Measurements from ENCODE around the gene GNAS. TPM values are rescaled to one million over a fixed set of nuclear protein-coding genes. Genes with fewer than 3 reads are reported as not detected.

The GNAS gene
- total RNA-seq, 1 experiment from 2014 or later: 603 TPM

DNA sequence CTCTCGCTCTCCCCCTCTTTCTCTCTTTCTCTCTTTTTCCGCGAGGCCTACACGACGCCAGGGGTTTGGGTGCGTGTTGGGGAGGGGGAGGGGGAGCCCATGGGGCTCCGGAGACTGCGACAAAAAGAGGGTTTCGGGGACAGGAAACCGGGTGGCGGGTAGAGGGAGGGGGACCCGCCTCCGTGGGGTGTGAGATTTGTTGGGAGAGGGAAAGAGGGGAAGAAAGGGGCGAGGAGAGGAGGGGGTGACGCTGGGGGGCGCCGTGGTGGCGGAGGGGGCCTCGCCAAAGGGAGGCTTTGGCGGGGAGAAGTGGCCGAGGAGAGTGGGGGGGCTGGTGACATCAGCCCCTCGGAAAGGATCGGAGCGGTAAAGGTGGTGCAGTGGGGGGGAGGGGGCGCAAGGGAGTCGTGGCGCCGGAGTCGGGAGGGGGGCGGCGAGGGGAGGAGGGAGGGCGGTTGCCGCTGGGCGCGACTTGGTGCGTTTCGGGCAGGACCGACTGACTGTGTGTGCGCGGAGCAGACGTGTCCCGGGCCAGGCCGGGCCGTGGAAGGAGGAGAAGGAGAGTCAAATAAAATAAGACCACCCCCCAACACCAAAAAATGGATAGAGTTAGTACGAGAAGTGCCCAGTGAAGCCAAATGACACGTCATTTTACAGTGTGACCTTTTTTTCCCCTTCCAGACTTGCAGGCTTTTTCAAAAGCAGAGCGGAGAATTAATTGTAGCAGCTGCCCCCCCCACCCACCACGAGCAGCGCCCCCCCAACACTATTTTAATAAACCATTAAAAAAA, 39.8 kb downstream of the GNAS start:
- DNase-seq (ENCODE audit: low spot score): peak; percentile 60
- in situ Hi-C loops (cut with HindIII; ENCODE audit: low sequenced_read_pairs): no loop called here

DNA sequence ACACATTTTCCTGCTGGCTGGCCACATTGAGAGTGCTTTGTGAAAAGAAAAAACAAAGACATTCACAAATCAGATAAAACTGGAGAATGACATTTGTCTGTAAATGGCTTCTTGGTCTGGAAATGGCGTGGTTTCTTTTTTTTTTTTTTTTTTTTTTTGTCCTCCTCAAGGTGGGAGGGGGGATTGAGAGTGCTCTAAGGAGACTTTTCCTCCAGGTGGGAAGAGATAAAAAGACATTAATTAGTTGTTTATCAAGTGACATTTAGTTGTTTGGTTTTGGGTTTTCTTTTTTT, 40.4 kb downstream of the GNAS start:
- in situ Hi-C loops (cut with HindIII; ENCODE audit: low sequenced_read_pairs): no loop called here
- peak; percentile 43 for DNase-seq (ENCODE audit: low spot score)

DNA sequence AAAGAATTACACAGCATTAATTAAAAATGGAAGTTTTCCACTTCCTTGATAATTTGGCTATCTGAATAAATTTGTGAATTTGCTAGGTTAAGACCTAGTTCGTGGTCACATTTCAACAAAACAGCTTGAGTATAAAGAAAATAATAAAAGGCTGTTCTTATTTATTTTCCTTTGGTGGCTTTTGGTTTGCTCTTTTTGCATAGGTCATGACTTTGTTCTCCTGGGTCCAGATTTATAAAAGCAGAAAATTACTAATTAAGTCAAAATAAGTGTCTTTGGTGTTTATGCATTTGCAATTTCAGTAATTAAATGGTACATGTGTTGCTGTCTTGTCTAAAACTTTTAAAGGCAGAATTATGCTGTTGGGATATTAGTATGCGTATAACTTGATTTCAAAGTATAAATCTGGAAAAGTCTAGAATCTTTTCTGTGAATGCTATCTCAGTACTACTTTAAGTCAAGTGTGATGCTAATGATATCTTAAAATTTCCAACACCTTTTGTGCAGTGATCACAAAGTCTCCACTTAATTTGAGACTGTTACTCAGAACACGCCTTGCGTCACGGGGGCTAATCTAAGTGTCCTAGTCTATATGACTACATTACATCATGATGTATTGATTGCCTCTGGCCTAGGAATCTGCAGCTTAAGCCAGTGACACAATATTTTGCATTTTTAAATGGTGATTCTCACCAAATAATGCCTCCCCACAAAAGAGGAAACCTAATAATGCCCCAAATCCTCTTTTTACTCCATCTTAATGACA, 41.0 kb downstream of the GNAS start:
- DNase-seq (ENCODE audit: low spot score): no peak
- in situ Hi-C loops (cut with HindIII; ENCODE audit: low sequenced_read_pairs): no loop called here

DNA sequence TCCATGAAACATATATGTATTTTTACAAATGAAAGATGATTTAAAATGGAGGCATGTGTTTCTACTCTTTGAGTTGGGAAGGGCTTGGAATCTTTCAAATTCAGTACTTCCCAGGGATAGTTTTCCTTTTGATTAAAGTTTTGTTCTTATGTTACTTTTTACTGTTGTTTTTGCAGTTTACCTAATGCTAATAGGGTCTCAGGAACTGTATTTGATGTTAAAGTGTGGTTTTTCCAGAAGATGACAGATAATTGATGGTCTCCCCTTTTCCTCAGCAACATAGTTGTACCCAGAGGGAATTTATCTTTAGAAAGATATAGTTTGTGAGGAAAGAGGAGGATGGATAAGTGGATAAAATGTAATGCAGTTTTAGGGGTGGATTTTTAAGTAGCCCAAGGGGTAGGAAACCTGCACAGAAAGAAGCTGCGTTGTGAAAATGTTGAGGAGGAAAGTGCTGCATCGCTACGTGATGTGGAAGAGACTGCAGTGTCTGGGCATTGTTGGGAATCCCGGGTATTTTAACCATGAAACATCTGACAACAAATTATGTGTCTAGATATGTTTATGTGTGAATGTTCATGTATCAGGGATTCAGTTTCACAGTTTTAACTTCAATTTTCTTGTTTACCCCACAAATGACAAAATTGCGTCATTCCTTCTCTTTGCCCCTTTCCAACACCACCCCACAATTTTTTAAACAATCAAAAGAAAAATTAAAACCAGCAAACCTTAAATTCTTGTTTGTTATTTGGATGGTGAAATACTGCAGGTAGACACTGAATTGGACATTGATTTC, 42.3 kb downstream of the GNAS start:
- in situ Hi-C loops (cut with HindIII; ENCODE audit: low sequenced_read_pairs): no loop called here
- DNase-seq (ENCODE audit: low spot score): peak; percentile 46

DNA sequence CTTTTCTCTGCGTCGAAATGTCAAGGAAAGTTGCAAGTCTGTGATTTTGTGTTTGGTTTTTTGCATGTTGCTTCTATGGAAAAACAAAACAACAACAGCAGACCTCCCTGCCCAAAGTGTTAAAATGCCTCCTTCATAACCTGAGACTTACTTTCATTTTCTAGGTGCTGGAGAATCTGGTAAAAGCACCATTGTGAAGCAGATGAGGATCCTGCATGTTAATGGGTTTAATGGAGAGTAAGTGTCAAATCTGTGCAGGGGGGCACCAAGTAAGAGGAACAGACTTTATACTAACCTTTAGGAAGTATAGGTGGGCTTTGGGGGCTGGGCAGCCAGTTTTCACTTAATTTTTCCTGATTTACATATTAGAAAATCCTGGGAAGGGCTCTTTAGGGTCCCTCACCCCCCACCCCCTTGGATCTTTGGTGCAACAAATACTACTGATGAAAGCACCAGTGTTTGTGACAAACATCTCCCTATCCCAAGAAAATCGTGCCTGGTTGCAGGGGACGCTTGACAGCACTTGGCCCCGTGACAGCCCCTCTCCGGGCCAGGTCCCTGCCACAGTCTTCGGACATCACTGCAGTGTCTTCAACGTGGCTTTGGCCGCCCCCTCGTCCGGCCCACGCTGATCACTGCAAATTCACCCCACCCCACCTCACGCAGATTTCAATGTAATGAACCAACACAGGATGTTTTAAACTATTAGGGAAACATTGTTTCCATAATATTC, 43.1 kb downstream of the GNAS start:
- DNase-seq (ENCODE audit: low spot score): no peak
- in situ Hi-C loops (cut with HindIII; ENCODE audit: low sequenced_read_pairs): no loop called here

DNA sequence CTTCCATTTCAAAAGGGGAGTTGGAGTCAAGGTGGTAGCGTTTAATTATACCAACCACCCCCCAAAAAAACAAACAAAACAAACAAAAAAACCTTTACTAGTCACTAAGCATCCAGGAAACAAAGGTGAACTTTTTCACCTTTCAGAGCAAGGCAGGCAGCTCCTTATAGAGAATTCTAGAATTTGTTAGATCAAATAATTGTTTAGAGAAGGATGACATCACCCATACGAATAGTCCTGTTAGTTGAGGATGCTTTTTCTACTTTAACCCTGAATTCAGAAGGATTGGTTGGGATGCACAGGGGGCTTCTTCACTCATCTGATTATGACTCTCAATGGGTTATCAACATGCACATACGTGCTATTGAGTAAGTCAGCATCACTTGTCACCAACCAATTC, 44.3 kb downstream of the GNAS start:
- in situ Hi-C loops (cut with HindIII; ENCODE audit: low sequenced_read_pairs): no loop called here
- DNase-seq (ENCODE audit: low spot score): no peak

DNA sequence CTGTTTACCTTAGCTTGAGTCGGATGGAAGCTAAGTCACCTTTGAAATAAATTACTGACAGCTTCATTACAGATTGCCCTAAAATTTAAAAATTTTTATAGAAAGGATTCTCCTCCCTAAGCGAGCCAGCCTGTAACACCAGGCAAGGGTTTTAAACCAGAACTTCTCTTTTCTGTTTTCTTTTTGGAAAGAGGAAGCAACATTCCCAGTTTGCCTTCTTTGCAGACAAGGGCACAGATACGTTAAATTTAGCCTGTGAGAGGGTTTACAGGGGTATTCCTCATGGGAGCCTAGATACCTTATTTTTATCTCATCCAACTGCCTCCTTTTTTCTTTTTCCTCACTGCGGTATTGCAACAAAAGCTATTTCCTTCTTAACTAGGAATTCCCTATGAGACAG, 45.0 kb downstream of the GNAS start:
- in situ Hi-C loops (cut with HindIII; ENCODE audit: low sequenced_read_pairs): no loop called here
- no peak for DNase-seq (ENCODE audit: low spot score)

DNA sequence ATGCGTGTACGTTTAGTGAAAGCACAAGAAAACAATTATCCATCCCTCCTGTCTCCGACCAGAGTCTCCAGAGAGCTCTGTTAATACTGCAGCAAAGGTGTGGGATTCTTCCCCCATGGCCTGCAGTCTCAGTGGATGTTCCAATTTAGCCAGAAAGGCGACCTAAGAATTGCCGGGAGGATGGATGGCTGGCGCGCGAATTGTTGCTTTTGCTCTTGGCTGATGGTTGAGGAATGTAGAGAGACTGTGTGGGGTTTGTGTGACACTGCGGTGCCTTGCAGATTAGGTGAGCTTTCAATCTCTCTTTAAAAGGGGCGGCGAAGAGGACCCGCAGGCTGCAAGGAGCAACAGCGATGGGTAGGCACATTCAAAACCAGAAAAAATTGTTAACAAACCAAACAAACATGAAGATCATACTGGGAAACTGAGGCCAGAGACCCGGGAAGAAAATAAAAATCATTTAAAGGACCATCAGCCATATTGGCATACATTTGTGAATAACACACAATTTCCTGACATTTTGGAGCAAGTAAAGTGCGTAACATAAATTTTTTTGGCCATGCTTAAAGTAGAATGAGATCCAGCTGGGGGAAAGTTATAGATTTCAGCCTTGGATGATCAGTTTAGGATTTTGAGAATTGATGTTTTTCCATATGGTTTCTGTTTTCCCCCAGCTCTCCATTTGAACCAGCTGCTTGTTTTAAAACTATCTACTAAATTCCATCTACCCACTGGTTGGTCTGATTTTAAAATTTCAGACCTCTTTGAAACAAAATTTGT, 46.3 kb downstream of the GNAS start:
- peak; percentile 56 for DNase-seq (ENCODE audit: low spot score)
- in situ Hi-C loops (cut with HindIII; ENCODE audit: low sequenced_read_pairs): no loop called here

DNA sequence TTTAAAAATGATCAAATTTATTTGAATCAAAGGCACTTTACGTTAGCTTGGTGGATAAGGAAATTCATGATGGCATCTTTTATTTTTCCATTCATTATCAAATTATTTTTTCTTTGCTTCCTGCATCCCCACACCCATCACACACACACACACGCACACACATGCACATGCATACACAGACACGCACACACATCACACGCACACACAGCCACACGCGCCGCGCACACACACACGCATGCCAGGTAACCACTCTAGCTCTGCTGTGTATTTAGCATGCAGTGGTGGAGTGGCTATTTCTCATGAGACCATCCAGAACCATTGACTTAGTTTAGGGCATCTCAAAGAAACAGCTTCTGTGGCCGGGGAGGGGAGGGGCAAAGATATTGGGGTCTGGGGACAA, 47.0 kb downstream of the GNAS start:
- no peak for DNase-seq (ENCODE audit: low spot score)
- in situ Hi-C loops (cut with HindIII; ENCODE audit: low sequenced_read_pairs): no loop called here

DNA sequence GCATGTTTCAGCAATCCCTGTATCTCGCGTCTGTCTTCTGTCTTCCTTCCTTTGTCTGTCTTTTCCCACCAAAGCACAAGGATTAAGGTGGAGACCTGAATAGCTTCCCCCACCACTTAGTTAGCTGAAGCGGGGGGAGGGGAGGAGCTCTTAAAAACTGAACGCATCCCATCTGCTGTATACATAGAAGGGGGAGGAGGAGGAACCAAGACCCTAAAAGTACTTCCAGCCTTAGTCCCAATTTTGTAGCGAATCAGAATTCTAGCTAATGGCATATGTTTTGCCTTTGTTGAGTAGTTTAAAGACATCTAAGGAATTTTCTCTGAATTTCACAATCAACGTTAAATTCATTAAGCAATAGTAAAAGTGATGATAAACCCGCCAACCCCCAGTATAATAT, 47.9 kb downstream of the GNAS start:
- DNase-seq (ENCODE audit: low spot score): no peak
- in situ Hi-C loops (cut with HindIII; ENCODE audit: low sequenced_read_pairs): no loop called here

DNA sequence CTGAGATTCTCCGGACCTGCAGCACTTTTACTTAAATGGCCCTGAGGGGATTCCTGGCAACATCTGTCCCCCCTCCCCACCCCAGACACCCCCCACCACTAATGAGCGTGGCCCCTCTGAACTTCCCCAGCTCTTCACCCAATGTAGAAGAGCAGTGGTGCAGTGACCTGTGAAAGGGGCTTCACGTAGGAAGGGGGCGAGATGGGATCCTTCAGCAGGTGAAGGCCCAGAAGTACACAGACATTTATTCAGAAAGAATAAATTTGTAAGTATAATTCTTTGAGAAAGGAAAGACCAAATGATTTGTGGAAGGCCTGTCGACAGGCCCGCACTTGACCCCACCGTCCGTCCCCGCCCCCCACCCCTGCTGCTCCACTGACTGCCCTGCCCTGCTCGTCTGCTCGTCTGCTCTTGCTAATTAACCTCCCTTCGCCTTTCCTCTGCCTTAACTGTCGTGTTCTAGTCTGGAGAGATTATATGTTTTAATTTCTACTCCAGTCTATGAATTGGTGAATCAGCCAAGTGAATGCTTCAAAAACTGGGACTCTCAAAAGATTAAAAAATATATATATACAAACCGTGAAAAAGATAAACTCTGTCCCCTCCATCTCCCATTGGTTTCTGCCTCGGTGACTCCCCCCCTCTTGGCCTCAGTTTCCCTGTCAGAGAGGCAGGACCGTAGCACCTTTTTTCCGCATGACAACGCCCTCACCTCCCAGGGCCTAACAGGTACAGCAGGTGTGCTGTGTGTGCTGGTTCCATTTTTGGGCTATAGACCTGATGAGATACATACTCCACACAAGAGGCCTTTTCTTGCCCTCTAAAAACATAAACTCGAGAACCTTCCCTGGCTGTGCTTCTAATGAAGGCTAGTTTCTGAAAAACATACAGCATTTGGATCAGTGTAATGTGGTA, 49.2 kb downstream of the GNAS start:
- DNase-seq (ENCODE audit: low spot score): no peak
- in situ Hi-C loops (cut with HindIII; ENCODE audit: low sequenced_read_pairs): no loop called here

DNA sequence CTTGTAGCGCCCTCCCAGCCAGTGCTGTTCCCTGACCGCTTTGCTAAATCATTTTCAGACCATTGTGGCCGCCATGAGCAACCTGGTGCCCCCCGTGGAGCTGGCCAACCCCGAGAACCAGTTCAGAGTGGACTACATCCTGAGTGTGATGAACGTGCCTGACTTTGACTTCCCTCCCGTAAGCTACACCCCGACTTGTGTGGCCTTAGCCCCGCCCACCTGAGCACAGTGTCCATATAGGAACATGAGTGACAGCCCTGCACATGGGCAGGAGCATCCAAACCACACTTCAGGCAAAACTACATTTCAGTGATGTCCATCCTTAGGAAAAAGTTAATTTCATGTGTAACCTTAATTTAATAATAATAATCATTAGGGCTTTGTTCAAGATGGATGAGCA, 51.1 kb downstream of the GNAS start:
- in situ Hi-C loops (cut with HindIII; ENCODE audit: low sequenced_read_pairs): no loop called here
- DNase-seq (ENCODE audit: low spot score): no peak

DNA sequence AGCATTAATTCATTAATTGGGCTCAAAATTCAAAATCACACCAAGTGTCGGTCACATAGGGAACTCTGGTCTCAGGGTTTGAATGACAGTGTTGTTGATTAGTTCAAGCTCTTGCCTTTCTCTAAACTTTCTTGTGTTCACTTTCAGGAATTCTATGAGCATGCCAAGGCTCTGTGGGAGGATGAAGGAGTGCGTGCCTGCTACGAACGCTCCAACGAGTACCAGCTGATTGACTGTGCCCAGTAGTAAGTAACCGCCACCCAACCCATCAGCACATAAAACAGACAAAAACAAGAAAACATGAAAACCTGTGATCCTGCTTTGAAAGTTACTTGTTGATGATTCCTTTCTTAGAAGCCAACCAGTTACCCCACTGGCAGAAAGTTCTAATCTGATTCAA, 52.7 kb downstream of the GNAS start:
- in situ Hi-C loops (cut with HindIII; ENCODE audit: low sequenced_read_pairs): no loop called here
- DNase-seq (ENCODE audit: low spot score): no peak

DNA sequence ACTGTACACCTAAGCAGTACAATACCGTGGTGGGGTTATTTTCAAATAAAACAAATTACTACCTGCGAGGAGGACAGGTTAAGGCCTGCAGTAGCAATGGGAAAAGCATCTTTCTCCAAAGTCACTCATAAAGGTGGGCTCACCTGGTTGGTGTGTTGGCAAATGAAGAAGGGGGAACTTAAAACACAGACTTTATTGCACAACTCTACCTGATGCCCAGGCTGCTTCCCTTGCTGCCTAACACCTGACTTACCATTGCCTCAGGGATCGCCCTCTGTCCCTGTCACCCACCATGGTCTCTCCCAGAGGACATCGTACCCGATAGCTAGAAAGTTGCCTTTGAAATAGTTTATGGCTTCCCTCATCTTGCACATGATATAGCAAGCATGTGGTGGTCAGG, 53.6 kb downstream of the GNAS start:
- in situ Hi-C loops (cut with HindIII; ENCODE audit: low sequenced_read_pairs): no loop called here
- no peak for DNase-seq (ENCODE audit: low spot score)

DNA sequence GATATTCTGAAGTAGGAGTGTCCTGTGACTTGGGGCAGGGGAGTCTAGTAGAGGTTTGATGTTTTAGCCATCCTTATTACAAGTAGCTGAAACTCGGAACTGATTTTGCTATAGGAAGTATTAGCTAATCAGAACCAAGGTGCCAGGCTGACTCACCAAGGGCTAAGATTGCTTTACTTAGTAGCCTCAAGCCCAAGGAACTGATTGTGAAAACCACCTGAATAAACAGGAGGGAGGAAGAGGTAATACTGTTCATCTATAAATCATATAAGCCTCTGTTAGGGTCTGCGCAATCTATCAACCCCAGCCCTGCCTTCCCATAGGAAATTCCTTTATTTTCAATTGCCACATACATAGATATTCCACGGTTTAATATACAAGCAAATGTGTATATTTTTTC, 54.4 kb downstream of the GNAS start:
- in situ Hi-C loops (cut with HindIII; ENCODE audit: low sequenced_read_pairs): no loop called here
- no peak for DNase-seq (ENCODE audit: low spot score)

DNA sequence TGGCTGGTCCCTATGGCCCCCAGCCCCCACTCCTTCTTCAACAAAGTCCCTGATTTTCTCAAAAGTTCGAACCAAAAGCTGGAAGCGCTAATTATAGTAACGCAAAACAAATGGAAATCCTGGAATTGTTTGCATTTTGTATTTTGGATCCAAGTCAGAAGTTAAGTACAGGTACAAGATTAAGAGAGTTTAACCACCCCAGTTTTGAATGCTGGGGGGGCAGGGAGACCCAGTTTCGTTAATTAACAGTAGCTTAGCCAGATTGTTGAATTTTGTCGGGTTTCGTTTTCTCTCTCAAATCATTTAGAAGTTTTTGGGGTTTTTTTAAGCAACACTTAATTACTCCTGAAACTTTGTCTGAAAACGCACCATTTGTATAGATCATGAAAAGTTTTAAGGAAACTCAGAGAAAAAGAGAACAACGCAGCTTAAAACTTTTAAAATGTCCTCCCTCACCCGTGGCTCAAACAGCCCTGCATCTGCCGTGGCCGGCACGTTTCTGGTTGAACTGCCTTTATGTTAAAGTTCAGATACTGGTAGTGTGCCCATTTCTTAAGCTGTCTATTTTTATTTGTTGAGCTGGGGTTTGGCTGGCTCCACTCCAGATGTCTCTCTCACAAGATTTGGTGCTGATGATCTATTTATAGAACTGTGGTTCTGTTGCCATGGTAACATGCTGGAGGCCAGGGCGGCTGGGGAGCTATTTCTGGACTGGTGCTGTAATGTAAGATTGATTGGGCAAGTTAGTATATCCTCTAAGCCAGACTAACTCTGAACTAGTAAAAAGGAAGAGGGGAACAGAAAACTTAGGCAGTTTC, 55.0 kb downstream of the GNAS start:
- in situ Hi-C loops (cut with HindIII; ENCODE audit: low sequenced_read_pairs): no loop called here

DNA sequence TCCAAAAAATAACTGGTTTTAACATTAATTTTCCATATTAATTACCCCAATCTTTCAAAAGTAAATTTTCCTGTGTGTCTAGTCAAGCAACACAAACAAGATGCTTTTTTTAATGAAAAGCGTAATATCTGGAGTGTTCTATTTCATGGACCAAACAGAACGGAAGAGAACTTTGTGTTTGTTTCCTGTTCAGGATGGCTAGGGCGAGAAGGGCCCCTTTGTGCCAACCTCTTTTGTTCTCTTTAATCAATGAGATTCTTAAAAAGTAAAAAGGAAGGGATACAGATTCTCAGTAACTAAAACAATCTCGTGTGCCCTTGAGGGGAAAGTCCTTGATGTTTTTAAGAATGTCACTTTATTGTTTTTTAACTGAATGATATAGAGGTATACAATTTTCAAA, 55.7 kb downstream of the GNAS start:
- in situ Hi-C loops (cut with HindIII; ENCODE audit: low sequenced_read_pairs): no loop called here
- no peak for DNase-seq (ENCODE audit: low spot score)

More for the DNA sequence above, 55.0 kb downstream of the GNAS start:
- peak; percentile 93 for DNase-seq (ENCODE audit: low spot score)
